ENCODE data around the gene C4B. TPM values are rescaled to one million over a fixed set of nuclear protein-coding genes. Genes with fewer than 3 reads are reported as not detected.

The C4B gene
- total and polyA plus RNA-seq, 9 of the 15 experiments (the other 6 are each of a cell fraction or from before 2014, with no cell fraction given) = 0.32 to 8.8 (median 5.4) TPM

GRCh38 chr6:31971993-31972708 is 42.4 kb upstream of the C4B start, which contains the start of gene DXO (continued):
- TF ChIP-seq ZBTB49 (CRISPR knock-in tag; IDR thresholded peaks at IDR 0.05; ENCODE audit: borderline replicate concordance) = no peak
- peak; percentile 77 to 97 (median 85); a peak in 5 of 6 replicates for TF ChIP-seq ZBTB11 (CRISPR knock-in tag; IDR thresholded peaks at IDR 0.05)
- peak; percentile 70 for TF ChIP-seq POLR2B (IDR thresholded peaks at IDR 0.05; ENCODE audit: low read depth, partially characterized antibody)
- TF ChIP-seq MYC (IDR thresholded peaks at IDR 0.05; ENCODE audit: low read depth, low read length) = peak; percentile 95
- TF ChIP-seq MYC (CRISPR knock-in tag; IDR thresholded peaks at IDR 0.05; ENCODE audit: borderline replicate concordance, low read depth) = peak; percentile 95
- TF ChIP-seq TFAP4 (CRISPR knock-in tag; IDR thresholded peaks at IDR 0.05; ENCODE audit: borderline replicate concordance) = peak; percentile 94
- TF ChIP-seq GATAD2A (IDR thresholded peaks at IDR 0.05) = no peak
- peak; percentile 21; the same call in 1 of the 2 replicates for TF ChIP-seq ZBTB1 (CRISPR knock-in tag; IDR thresholded peaks at IDR 0.05; ENCODE audit: borderline replicate concordance, low read depth)
- TF ChIP-seq IRF9 (tag; IDR thresholded peaks at IDR 0.05) = peak; percentile 99; the same call in 1 of the 2 replicates
- TF ChIP-seq IRF1 (CRISPR knock-in tag; IDR thresholded peaks at IDR 0.05; ENCODE audit: borderline replicate concordance) = 0 out of 2 replicates have a peak, but pooled peaks have one; percentile 69
- TF ChIP-seq CEBPB (tag; IDR thresholded peaks at IDR 0.05) = peak; percentile 100
- TF ChIP-seq, protein P1, sequence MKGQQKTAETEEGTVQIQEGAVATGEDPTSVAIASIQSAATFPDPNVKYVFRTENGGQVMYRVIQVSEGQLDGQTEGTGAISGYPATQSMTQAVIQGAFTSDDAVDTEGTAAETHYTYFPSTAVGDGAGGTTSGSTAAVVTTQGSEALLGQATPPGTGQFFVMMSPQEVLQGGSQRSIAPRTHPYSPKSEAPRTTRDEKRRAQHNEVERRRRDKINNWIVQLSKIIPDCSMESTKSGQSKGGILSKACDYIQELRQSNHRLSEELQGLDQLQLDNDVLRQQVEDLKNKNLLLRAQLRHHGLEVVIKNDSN (CRISPR knock-in tag; IDR thresholded peaks at IDR 0.05) = peak; percentile 67
- TF ChIP-seq CBX3 (IDR thresholded peaks at IDR 0.05; ENCODE audit: borderline replicate concordance in 1 of 2, low read length in 2 of 2) = peak in 1 of 2 experiments; percentile 76; a peak in 2 of 3 replicates
- TF ChIP-seq TRIM24 (IDR thresholded peaks at IDR 0.05) = peak; percentile 74 to 77
- TF ChIP-seq ELF2 (CRISPR knock-in tag; IDR thresholded peaks at IDR 0.05) = peak; percentile 98
- TF ChIP-seq SMARCA4 (IDR thresholded peaks at IDR 0.05) = peak; percentile 54
- peak; percentile 58 for TF ChIP-seq PTBP1 (IDR thresholded peaks at IDR 0.05; ENCODE audit: low read depth, low read length)

All from K562 (cell line).